ENCODE data around the gene PARP8.
"Not testable (repeated sequence)": the region's sequence is repeated elsewhere in the genome, so short reads cannot be mapped to it uniquely, and the experiment has no call there.

The PARP8 gene

DNA sequence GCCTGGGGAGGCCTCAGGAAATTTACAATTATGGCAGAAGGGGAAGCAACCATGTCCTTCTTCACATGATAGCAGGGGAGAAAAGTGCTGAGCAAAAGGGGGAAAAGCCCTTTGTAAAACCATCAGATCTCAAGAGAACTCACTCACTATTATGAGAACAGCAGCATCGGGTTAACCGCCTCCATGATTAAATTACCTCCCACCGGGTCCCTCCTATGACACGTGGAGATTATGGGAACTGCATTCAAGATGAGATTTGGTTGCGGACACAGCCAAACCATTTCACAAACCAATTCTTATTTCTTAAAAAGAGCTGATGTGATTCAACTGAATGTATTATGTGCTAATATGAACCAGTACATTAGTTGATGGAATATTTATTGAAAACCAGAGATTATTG is 63.9 kb downstream of the PARP8 start:
- DNase-seq = no peak

DNA sequence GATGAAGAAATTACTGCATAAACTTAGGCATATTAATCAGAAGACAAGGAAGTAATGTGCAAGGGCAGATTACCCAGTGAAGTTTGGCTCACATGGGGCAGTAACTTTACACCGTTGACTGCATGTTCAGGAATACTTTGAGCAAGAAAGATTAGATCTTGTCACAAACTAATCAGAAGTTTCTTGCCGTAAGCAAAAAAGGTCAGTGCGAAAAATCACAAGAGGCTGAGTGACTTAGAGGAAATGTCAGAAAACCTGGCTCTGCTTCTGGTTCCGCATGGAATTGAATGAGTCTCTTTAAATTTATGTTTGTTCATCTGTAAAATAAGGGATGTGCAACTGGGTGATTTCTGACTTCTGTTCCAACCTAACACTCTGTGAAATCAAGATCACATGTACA is 64.4 kb downstream of the PARP8 start:
- DNase-seq = no peak

DNA sequence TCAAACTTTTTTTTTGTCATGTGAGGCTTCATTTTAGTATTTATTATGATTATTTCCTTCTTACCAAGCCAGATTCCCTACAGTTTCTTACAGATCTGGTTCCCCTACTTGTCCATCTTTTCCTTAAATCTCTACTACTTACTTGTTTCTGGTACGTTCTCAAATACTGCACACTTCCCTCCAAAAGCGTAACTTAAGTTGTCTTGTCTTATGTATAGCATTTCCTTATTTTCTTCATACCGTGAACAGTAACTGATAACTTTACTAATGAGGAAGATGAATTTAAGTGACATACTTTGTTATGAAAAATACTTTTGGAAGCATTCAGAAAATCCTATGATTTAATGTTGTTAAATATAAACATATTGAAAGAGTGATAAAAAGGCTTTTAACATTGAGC is 67.3 kb downstream of the PARP8 start:
- no peak for DNase-seq

DNA sequence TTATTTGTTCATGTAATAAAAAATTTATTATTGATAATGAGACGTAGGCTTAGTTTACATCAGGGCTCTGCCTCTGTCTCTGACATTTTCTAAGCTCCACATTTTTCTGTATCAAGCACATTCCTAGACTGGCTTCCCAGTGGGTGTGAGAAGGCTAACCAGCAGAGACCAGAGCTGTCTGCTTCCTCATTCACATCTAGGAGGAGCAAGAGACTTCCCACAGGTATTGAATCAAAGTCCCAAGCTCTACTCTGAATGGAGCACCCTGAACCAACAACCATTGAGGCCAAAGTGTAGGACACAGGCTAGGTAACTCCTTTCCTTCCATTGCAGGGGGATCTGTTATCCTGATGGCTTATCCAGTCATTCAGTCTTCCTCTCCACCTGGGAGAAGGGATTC is 72.4 kb downstream of the PARP8 start:
- DNase-seq = no peak

DNA sequence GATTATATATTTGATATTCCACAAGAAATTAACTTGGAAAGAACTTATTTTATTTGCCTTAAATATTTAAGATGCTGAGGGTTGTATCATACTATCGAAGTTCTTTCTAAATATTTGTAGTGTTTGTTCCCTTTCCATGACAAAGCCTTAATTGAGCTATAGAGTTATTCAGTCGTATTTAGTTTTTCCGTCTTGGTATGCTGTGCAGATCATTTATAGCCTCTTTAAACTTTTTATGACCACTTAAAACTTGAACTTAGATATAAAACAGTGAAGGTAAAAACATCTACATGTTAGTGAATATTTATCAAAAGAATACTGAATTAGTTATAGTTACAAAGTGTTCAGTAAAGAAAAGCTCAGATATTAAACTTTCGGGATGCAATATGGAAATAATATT is 74.4 kb downstream of the PARP8 start:
- DNase-seq = no peak

DNA sequence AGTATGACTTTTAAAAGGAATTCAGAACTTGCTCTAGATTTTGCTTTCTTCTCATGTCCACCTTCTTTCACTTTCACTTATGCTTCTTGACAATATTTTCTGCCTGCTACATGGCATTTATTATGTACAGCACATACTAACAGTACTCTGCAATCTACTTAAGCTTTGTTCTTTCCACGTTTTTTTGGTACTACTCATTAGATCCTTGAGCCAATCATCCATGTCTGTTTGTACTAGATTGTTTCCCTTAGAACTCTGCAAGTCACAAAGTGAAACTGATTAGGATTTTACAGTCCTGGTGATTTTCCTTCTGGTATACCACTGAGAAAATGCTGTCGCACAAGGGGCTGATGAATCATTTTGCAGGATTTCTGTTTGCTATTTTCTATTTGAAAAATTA is 78.3 kb downstream of the PARP8 start:
- no peak for DNase-seq

DNA sequence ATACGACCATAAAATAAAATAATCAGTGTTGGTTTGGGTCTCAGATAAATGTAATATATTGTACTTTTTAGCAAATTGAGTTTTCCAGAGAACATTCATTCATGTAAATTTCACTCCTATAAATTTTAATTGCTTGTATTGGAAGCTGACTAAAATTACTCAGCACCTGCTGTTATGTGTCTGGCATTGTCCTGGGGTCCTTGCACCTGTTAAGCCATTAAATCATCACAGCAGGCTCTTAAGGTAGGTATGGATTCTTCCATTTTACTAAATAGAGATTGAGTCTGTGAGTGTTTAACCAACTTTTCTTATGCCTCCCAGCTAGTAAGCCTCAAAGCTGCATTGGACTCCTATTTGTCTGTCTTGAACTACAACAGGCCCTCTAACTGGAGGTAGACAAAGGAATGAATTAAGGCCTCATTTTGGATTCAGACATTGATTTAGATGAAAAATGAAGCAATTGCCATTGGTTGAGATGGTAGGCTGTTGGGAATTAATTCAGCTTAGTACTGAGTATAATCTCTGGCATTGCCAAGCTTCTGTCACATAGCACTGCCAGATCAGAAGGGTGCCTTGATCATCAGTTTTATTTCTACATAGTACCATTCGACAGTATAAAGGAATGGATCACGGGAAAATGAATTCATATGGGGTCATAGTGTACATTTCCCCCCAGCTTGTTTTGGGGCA is 78.9 kb downstream of the PARP8 start:
- no peak for DNase-seq

DNA sequence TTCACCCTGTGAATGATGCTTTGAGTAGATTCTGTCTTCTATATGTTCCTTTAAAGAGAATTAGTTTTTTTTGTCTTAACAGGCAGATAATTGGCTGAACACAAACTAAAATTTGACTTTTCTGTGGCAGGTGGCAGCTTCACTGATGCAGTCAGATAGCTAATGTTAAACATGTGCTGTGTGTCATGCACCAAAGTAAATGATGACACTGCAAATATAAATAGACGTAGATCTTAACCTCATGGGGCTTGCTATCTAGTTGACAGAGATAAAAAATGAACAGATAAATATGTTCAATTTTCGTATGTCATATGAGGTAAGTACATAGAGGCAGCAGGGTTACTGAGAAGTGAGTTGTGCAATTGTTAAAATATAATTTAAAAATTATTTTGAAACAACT is 82.7 kb downstream of the PARP8 start:
- no peak for DNase-seq

DNA sequence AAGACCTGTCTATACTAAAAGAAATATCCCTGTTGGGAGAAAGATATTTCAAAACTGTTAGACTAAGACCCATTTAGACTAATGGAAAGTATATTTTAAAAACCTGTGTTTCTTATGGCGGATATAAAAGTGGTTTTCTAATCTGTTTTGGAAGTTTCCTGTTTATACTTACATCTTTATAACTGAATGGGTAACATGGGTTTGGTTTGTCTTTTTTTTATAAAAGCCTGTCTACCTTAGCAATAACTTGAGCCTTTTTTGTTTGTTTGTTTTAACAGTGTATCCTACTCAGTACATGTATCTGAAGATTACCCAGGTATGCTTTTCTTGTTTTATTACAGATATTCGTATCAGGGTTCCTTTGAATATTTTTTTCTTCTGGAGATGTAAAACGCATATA is 83.4 kb downstream of the PARP8 start:
- DNase-seq = no peak

DNA sequence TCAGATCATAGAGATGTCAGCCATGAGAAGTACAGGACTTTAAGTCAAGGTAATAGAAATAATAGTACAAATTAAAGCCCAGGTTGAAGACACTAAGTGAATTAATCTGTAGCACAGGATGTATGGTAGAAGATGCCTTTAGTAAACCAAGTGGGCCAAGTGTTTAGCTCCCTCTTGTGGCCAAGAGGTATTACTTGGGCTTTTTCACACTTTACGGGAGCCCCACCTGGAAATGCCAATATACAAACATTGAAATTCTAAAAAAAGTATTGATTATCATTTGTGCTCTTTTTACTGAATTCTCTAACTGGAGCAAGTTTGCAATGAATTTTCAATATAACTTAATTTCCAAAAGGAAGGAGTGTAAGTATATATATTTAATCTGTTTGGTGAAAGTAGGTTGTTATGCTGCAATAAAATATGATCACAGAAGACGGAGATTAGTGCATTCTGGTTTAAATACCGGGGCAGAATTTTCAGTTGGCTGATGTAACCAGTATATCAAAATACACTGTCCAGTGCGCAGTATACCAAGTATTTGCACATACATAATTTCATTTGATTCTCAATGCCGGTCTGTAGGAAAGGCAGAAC is 84.7 kb downstream of the PARP8 start:
- DNase-seq = peak; percentile 32

DNA sequence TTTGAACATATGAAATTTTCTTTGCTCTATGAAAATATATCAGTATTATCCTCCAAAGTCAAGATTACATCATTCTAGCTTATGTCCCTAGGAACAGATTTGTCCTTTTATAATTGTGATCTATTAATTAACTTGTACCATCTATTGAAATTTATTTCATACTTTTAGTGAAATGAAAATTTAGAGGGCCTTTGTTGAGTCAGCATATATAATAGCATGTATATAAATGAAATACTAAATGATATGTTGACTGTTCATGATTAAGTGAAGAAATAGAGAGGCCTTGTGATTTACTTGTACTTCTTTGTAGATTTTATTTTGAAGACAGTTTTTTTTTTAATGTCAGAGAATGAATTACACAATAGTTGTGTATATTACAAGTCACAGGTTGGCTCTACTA is 86.4 kb downstream of the PARP8 start:
- no peak for DNase-seq

DNA sequence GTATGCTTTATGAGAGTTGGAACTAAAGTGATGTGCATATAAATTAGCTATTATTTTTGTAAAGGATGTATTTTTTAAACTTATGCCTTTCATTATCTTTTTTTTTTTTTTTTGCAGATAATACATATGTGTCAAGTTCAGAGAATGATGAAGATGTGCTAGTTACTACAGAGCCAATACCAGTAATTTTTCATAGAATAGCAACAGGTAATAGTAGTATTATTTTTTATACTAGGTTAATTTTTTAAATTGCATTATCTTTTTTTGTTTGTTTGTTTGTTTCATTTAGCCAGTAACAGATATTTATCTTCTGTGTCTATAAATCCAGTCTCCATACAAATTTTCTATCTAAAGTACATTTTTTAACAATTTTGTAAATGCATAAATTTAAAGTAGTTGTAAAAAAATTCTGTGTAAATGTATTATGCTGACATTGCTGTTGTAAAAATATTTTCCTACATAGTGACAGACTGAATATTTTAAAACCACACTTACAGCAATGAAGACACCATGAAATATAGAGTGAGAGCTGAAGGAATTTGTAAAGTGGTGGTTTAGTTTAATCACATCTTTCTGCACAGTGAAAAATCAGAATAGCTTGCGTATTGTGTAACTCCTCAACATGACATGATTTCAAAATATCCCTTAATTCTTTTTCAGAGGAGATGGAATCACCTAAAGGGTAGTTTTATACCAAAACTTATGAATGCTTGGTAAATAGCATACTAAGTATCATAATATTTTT is 93.3 kb downstream of the PARP8 start:
- no peak for DNase-seq

DNA sequence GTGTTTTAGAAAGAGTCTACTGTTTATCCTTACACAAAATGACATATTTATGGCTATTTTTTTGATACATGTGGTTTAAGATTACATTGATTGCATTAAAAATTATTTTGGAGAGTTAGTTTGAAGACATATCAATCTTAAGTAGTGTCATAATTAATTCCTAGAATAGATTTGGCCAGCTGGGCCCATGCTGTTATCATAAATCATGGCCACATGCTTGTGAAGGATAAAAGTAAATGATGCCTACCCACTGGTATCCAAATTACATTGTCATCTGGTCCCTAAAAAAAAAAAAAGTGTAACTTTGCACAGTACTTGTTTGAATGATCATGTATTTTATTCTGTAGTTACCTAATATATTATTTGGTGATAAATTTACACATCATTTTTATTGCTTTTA is 96.9 kb downstream of the PARP8 start:
- DNase-seq = no peak

DNA sequence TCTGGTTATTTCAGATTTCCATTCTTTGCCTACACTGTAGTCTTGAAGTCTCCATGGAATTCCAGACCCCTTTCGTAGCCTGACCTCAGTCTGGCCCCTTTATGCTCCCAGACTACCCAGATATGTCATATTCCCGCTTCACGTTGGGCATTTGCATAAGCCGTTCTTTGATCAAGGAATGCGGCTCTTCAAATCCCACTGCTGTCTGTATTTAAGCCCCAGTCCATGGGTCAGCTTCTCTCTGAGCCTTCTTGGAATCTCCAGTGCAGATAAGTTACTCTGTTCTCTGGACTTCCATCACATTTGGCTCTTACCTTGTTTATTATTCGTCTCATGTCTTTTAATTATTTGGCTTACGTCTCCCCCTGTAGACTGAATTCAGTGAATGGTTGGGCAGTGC is 97.4 kb downstream of the PARP8 start:
- DNase-seq = no peak

DNA sequence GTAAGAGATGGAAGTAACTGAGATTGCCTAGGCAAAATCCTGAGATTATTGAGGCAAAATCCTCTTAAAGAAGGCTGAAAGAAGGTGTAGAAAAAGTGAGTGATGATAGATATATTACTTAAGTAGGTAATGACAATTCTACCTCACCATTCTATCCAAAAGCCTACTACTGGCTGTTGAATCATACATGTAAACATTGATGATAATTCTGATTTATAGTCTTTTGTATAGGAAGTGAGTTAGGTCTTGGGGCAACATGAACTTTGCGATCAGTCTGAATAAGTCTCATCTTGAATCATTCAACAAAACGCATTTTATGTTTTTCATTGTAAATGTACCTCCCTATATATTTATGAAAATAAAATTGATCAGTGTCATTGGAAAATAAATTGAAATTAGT is 99.6 kb downstream of the PARP8 start:
- no peak for DNase-seq

DNA sequence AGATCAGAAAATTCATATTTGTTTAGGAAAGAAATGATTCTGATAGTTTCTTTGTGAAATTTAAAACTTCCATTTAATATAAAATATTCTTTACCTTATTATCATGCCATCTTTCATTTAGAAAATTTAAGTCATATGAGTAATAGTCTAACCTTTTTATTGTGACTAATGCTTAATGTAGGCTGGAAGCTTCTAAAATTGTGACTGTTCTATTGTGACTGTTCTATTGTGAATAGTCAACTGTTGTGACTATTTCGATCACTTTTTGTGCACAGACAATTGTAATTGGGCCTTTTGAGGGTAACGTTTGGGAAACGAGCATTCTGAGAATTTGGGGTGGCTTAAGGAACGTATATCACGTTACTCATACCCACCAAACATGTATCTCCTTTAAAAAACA is 100.0 kb downstream of the PARP8 start:
- no peak for DNase-seq

DNA sequence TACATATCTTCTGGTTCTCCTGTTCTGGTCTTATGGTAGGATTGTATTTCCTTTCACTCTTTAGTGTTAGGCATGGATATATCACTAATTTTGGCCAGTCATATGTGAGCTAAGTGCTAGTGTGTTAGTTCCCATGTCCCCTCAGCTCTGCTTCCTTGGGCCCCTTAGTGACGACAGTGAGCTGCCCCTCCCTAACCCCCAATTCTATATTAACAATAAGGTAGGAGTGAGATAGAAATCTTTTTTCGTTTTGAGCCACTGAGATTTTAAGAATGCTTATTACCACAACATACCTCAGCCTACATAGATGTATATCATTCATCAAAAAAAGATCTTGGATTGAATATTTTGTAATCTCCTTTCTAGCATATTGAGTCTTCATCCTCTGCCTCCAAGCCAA is 100.5 kb downstream of the PARP8 start:
- no peak for DNase-seq

DNA sequence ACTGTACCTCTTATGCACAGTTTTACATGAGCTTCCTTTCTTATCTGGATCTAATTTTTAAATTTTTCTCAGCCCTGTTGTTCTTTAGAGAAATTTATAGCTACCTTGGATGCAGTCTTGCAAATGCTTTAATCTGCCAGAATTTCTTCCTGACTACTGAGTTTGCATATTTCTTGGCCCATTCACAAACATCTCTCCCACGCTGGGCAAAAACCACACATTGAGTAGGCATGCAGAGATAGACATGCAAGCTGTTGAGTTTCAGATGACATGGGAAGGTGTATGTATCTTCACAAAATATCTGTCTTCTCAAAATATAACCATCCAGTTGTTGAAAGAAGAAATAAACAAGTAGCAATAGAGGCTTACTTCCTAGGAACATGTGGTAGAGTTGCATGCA is 101.2 kb downstream of the PARP8 start:
- DNase-seq = no peak

DNA sequence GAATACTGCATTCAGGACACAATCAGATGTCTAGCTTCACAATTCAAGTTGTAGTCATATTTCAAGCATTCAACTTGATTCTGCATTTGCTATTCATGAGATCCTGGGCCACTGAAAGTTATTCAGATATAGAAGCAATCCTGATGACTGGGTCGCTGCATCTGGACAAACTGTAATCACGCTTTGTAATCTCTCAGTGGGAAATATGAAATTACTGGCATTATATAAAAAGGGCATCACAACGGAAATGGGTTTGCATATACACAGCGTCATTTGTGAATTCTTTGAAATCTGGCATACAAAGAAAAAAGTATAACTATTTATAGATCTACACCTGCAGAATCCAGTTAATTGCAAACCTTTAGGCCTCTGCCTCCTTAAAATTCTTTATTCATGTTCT is 102.2 kb downstream of the PARP8 start:
- DNase-seq = no peak

DNA sequence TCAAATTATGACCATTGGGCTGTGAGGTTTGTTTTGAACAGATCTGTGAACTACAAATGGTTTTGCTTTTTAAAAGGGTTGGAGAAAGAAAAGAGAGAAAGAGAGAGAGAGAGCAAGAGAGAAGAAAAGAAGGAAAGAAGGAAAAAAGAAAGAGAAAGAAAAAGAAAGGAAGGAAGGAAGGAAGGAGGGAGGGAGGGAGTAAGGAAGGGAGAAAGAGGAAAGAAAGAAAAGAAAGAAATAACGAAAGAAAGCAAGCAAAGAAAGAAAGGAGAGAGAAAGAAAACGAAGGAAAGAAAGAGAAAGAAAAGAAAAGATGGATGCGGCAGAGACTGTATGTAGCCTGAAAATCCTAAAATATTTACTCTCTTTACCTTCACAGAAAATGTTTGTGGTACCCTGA is 104.0 kb downstream of the PARP8 start:
- no peak for DNase-seq

DNA sequence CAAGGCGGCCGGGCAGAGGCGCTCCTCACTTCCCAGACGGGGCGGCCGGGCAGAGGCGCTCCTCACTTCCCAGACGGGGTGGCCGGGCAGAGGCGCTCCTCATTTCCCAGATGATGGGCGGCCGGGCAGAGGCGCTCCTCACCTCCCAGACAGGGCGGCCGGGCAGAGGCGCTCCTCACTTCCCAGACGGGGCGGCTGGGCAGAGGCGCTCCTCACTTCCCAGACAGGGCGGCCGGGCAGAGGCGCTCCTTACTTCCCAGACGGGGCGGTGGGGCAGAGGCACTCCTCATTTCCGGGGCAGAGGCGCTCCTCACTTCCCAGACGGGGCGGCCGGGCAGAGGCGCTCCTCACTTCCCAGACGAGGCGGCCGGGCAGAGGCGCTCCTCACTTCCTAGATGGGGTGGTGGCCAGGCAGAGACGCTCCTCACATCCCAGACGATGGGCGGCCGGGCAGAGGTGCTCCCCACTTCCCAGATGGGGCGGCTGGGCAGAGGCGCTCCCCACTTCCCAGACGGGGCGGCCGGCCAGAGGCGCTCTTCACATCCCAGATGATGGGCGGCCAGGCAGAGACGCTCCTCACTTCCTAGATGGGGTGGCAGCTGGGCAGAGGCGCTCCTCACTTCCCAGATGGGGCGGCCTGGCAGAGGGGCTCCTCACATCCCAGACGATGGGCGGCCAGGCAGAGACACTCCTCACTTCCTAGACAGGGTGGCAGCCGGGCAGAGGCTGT is 108.2 kb downstream of the PARP8 start:
- not testable (repeated sequence) for DNase-seq

DNA sequence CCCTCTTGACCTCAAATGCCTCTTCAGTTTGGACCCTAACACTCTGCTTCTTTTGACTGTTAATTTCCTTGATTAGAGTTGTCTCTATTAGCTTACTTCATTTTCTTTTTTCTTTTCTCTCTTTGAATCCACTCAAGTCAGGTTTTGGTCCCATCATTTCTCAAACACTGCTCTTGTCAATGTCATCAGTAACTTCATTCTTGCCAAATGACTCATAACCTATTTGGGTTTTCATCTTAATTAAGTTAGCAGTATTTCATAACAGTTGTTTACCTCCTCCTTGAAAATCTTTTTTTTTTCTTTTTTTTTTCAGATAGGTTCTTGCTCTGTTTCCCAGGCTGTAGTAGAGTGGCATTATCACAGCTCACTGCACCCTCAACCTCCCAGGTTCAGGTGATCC is 119.6 kb downstream of the PARP8 start:
- no peak for DNase-seq

DNA sequence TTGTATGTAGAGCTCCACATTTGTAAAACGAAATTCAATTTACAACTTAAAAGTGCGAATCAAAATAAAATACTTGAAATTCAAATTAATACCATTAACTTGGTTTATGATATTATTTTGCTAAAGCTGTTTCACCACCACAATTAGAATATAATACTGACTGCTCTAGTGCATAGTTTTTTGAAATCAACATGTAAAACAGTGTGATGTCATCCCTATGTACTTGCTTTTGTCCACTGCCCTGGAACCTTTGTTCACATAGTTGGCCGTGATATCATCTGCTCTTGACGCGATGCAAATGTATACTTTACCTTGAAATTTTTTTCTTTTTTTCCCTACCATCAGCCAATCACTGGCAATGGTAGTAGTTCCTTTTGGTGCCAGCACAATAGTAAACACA is 125.4 kb downstream of the PARP8 start:
- DNase-seq = no peak

DNA sequence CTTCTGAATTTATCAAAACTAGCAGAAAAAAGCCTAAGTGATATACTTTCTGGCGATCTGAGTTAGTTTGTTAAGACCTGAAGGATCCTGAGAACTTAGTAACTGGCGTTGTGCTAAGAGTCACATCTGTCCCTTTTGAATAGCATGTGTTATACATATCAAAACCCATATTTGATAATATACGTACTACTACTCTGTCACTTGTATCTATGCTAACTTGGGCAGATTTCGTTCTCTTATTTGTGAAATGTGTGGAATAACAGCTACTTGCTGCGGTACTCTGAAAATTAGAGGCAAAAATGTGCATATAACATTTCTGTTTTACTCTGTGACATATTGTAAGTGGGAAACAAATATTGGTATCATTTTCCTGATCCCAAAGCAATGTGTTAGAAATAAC is 126.4 kb downstream of the PARP8 start:
- DNase-seq = no peak

Data from NCI-H1694 treated with DMSO at 0.1 percent for 48 hours (cell line).